SKM-1 treated with dmso at 0.1 percent for 144 hours (cell line): ENCODE results near the gene PODN.

Experiments used
- DNase-seq: peaks from one replicate; lab custom pipeline; 2025; ENCODE audit not compliant: unreplicated experiment; lab: John Stamatoyannopoulos, UW

Gene PODN

DNA sequence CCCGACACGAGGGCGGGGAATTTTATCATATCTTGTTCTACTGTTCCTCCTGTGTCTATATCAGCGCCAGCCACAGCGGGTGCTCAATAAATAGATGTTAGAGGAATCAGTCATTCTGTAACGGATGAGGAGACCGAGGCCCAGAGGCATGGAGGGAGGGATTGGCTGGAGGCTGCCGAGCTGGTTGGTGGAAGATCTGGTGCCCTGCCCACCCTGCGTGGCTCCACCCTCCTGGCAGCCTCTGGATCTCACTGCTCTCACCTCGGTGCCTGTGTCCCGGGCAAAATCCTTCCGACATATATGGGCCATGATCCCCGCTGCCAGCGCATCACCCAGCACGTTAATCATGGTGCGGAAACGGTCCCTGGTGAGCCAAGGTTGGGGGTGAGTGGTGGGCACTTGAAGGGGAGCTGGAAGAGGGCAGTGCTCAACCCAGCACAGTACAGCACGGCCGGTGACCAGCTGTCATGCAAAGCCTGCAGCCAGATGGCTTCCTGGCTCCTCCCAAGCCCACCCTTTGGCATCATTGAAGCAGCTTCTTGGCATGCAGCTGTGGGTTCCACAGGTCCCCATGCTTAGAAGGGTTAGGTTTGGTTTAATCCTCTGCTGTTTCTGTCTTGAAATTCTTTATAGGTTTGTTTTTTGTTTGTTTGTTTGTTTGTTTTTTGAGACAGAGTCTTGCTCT lies 26.7 kb downstream of the PODN start:
- no peak for DNase-seq

DNA sequence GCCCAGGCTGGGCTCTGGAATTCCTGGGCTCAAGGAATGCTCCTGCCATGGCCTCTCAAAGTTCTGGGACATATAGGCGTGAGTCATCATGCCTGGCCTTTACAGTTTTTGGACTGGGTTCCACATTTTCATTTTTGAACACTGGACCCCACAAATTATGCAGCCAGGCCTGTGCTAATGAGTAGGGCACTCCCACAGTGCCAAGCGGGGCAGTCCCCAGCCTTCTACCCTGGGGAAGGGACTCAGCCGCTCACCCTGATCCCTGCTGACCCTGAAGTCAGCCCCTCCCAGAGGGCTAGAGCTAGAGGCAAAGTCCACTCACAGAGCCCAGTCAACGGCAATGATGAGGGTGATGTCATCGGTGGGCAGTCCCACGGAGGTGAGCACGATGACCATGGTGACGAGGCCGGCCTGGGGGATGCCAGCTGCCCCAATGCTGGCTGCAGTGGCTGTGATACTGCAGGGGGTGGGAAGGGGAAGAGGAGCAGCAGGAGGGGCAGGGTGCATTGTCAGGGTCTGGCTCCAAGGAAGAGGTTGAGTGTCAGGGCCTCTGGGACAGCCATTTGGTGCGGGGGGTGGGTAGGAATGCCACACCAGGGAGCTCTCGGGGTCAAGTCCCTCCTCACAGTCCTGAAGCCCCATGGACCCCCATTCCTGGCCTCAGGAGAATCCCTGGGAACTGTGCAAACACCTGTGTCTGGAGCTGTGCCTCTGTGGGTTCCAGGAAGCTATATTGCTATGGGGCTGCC lies 27.6 kb downstream of the PODN start:
- no peak for DNase-seq

DNA sequence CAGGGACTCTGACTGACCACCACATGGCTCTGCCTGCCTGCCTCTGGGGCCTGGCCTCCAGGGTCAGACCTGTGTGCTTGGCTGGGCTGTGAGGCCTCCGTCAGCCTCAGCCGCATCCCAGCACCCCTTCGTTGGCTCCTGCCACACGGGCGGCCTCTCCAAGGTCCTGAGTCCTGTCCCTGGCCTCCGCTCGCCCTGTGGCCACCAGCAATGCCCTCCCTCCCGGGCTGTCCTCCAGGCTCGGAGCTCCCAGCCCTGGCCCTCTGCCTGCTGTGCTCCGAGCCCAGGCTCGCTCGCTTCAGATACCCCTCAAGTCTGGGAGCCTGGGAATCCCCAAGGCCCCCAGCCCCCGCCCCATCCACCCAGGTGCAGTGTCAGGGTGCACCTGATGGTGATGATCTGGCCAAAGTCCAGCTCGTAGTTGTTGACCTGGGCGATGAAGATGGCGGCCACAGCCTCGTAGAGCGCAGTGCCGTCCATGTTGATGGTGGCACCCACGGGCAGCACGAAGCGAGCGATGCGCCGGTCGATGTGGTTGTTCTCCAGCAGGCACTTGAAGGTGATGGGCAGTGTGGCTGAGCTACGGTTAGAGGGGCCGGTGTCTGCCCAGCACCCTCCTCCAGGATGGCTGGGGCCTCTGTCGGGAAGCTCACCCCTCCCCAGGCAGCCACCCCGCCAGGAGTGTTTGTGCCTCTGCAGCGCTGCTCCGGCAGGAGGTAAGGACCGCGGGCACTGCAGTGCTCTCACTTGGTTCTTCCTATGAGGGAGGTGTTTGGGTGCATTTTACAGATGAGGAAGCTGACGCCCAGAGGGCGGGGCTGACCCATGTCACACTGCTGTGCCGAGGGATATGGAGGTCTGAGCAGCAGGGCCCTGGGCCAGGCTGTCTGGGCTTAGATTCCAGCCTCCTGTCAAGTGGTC lies 28.5 kb downstream of the PODN start:
- DNase-seq: peak; percentile 22

DNA sequence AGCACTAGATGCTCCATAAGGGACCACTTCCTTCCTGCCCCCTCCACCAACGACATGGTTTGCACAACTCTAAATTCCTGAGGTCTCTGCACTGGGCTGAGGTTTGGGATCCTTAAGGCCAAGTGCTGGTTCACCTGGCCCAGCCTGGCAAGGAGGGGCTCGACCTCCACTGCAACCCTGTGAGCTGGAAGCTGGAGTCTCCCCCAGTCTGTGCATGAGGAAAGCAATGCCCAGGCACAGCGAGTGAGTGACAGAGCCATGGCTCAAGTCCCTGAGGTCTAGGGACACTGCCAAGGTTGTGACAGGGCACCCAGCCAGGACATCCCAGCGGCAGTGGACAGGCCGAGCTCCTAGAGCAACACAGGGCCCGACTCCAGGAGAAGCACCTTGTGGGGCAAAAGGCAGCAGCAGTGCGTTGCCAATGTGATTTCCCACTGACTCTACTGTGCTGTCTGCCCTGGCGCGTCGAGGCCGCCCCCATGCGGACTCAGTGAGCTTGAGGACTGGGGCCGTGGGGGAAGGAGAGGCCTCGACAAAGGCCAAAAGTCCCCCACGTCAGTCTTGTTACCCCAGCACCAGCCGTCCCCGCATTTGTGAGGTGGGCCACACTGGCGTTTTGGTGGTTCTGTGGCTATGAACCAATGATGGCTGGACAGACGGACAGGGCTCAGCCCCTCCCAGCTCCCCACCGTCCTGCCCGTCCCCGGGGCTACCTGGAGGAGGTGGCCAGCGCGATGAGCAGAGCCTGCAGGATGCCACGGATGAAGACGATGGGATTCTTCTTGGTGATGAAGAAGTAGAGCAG lies 30.0 kb downstream of the PODN start:
- DNase-seq: no peak

DNA sequence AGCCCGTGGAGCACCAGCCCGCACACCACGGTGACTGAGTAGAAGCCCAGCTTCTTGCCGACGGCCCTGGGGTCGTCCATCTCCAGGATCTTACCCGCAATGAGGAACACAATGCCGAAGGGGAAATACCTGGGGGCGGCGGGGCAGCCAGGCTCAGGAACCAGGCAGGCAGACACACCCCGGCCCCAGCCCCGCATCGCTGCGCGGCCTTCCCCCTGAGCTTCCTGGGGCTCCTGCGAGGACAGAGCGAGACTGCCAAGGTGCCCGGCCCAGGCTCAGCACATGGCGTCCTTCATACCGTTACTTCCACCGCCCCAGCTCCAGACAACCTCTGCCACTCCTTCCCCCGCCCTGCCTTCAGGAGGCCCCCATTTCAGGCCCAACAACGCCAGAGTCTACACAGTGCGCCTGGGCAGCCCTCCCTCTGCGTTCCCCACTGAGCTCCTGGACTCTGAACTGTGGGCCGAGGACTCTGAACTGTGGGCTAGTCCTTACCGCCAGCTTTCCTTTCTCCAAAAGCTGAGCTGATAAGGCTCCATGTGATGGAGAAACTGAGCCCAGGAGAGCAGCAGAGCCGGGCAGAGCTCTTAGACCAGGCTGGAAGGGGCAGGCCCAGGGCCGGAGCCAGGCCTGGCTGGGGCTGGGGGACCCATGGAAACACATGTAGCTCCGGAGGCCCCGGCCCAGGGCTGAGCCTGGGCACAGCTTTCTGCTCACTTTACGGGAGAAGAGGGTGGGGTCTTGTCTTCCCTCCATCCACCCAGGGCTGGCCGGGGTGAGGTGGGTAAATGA lies 30.8 kb downstream of the PODN start:
- no peak for DNase-seq

DNA sequence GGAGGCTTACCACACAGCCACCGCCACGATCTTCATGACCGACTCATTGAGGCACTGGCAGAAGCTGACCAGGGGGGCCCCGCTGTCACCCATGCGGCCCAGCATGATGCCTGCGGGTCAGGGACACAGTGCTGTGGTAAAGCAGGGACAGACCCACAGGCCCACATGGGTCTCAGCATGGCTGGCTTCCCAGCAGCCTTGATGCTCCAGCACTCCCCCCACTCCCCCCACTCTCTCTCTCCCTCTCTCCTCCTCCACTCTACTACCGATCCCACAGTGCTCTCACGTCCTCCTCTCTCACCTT lies 31.4 kb downstream of the PODN start:
- DNase-seq: no peak

DNA sequence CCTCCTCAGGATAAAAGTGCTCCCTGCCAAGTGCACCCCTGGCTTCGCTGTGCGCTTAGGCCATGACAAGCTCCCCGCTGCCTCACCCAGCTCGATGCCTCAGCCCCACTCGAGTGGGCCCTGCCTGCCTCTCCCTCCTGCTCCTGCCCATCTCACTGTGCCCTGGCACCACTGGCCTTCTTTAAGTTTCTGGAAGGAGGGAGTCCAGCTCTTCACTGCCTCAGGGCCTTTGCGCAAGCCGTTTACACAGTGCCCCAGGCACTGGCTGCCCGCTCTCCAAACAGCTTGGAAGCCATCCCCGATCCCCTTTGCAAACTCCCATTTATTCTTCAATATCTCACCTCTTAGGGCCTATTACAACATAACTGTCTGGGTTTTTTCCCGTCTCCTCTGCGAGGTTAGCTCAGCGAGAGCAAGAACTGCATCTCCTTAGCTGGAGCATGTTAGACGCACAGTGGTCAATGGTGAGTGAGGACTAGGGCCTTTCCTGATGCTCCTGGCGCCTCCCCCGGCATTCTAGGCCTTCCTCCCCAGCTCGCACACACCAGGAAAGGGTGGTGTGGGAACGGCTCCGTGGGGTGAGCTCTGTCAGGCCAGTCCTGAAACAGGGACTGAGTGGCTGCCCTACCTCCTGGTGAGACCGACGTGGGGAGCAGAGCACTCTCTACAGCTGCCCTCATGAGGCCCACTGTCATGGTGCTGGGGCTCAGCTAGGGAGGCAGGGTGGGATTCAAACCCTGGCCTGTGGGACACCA lies 31.9 kb downstream of the PODN start:
- no peak for DNase-seq

DNA sequence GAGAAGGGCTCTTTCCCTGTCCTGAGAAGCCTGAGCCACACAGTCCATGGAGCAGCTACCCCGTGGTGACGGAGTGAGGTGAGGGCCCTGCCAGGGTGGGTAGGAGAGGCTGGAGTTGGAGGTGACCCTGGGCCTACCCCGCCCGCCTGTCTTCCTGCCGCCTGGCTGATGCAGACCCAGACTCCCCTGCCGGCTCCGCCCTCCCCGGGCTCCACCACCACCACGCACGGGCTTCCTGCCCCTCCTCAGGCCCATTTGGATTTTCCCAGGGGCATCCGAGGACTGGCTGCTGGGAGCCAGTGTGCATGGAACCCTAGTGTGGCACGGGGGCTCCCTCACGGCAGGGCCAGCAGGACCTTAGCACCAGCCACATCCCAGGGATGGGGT lies 32.5 kb downstream of the PODN start:
- DNase-seq: no peak

DNA sequence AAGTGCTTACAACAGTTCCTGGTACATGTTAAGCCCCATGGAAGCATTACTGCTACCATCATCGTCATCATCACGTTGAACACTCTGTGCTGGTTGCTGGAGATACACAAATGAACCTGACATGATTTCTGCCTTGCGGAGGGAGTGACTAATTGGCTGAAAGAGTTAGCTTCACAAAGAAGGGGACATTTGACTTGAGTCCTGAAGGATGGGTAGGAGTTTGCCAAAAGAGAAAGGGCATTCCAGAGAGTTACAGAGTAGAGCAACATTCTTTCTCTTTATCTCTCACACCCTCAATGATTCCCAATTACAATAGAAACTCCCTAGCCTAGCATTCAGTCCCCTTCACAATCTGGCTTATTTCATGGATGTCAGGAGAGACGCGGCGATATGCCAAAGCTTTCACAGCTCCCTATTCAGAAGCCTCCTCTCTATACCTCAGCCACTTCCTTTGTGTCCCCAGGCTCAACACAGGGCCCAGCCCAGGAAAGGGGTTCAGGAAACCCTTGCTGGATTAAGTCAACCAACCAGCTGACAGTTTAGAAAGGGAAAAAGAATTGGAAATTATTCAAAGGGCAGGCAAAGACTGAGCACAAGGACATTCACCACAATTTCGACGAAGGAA lies 42.4 kb downstream of the PODN start:
- DNase-seq: no peak

DNA sequence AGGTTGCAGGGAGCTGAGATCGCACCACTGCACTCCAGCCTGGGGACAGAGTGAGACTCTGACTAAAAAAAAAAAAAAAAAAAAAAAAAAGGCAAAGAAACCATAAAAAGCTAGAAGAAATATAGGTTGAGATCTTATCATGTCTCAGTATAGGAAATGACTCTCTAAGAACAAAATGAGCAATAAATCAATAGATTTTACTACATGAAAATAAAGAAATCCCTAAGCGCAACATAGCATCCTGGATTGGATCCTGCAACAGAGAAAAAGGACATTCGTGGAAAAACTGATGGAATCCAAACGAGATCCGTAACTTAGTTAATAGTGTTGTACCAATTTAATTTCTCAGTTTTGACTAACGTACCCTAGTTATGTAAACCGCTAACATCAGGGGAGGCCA lies 45.1 kb downstream of the PODN start:
- DNase-seq: no peak

DNA sequence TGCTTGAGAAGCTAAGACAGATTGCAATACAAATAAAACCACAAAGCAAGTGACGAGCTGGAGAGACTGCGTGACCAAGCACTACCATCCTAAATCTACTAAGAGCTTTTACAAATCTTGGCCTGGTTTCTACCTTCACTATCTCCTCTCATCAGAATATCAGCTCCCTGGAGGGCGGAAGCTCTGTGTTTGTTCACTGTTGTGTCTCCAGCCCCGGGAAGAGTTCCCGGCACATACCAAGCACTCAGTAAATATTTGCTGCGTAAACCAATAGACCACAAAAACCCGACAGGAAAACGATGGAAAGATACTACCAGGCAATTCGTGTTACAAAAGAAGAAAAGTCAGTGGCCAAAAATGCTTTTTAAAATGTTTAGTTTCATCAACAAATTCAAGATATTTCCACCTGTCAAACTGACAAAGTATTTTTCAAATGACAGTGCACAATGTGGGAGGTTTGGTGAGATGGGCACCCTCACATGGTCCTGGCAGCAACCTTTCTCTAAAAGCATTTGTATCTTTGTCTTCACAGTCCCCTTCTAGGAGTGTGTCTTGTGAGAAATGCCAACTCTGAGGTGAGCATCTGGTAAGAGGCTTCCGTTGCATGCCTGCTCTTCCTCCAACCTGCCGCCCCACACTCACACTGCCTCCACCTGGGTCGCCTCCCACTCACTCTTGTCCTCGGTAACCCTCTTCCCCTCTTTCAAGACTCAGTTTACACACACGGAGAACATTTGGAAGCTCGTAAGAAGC lies 45.7 kb downstream of the PODN start:
- no peak for DNase-seq

DNA sequence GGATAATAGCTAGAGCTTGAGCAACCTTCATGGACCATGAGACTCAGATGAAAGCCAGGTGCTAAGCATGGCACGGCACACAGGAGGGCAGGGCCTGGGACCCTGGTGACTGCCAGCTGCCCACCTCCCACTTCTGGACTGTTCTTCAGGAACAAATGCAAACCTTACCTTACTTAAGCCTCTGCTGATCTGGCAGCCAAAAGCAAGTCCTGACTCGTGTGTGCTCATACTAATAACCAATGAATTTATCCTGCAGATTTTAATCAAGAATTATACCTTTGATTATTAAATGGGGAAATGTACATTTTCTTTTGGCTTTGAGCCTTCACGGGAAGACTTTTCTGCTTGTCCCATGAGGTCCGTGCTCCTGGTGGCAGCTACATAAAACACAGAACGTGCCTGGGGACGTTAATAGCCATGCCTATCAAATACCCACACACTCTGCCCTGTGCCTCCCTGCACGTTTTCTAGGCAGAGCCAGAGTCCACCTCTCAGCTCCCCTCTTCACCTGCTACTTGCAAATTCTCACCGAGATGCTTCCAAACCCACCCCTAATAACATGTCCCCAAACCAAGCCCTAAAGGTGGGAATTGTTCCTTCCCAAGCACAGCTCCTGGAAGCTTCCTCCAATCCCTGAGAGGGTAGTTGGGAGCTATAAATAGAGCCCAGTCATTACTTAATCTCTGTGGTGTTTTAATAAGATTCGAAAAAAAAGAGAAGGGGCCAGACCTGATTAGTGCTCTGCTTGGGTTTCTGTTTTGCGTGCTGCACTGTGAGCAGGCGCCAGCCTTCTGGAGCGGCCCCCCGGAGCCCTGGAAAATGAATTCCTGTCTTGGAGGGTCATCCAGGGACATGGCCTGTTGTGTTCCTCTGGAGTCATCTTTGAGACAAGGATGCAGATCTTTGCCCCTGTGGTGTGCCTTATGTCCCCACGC lies 46.9 kb downstream of the PODN start:
- no peak for DNase-seq

DNA sequence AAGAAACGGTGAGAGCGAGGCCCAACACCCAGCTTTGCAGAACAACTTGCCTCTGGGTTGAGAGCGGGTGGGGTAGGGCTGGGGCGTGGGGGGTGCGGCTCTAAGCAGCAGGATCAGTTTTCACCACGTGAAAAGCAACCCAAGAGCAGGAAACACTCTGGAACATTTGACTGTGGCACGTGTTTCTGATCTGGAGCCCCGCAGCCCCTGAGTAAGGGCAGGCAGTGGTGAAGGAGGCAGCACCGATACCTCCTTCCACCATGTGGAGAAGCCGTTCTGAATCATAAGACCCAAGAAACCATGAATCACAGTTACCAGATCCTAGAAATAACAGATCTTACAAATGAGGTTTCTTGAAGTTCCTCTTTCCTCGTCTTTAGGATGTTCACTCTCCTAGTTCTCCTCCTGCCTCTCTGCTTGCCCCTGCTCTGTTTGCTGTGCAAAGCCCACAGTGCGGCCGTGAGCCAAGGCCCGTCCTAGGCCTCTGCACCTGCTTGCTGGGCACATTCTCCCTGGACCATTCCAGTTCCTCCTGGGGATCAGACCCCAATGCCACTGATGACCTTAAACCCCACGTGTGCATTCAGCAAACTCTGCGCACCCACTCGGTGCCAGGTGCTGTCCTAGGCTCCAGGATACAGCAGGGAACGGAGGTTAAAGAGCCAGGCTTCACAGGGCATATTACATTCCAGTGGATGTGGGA lies 48.5 kb downstream of the PODN start:
- DNase-seq: peak; percentile 39

DNA sequence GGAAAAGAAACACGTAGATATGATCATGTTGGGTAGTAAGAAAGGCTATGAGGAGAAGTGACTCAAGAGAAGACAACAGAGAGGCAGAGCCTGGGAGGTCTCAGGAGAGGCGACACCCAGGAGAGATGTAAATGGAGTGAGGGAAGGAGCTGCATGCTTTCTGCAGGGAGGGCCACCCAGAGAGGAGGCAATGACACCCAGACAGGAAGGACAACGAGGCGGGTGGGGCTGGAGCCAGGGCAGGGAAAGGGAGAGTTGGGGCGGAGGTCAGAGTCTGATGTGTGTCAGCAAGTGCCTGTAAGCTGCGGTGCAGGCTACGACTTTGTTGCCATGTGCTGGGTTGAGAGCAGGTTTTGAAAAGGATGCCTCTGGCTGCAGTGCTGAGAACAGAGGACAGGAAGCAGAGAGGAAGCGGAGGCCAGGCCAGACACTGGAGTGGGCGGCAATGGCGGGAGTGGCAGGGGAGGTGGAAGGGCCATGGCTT lies 49.1 kb downstream of the PODN start:
- DNase-seq: no peak

DNA sequence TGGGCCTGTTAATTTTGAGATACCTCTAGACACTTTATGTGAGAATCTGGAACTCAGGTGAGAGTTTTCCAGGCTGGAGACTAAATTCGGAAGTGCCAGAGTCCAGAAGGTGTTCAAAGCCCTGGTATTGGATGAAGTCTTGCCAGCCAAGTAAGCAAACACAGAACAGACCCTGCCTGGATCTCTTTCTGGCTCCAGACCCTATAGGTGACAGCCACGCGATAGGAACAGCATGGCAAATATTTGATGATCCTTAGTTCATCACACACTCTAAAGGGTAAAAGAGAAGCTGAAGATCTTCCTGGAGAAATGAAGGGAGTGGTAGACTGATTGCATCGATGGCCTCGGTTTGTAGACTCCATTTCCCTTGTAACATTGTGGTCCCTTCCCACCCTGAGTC lies 49.7 kb downstream of the PODN start:
- no peak for DNase-seq

DNA sequence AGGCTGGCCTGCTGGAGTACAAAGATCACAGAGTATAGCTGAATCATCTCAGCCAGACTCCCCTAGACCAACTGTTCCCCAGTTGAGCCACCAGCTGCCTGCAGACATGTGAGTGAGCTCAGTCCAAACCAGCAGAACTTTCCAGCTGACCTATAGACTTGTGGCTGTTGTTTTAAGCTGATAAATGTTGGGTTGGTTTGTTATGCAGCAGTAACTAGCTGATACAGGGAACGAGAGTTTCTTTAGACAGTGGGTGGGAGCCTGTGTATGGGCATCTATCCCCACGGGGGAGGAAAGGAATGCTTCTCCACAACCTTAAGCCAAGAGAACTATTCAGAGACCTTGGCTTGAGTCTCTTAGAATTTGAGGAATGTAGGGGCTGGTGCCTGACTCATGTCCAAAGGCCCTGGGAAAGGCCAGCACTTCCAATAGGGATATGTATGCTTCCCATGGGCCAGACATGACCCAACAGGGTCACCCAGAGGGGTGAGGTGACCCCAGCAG lies 50.3 kb downstream of the PODN start:
- no peak for DNase-seq
